Astrocyte of the cerebellum (primary cell): ENCODE results near the gene SLC38A7.

Experiments
- DNase-seq: peaks from one replicate; pipeline ENCODE4 v3.0.0-alpha.2; 2011; ENCODE audit warnings: low read depth
- H3K4me3 ChIP-seq: 2 replicates; pipeline ENCODE4 v1.5.1; 2011; ENCODE audit warnings: mild to moderate bottlenecking, low read depth, low read length, moderate library complexity
- CTCF ChIP-seq: IDR thresholded peaks from 2 replicates; pipeline ENCODE4 v1.5.1; 2012; ENCODE audit warnings: low read length, low read depth, moderate library complexity, mild to moderate bottlenecking; ENCODE audit errors: missing control alignments
- in situ Hi-C: cut with HindIII; loops from 2 replicates; pipeline ENCODE4 v1.10.0; 2017; ENCODE audit warnings: low sequenced_read_pairs

SLC38A7 gene

DNA sequence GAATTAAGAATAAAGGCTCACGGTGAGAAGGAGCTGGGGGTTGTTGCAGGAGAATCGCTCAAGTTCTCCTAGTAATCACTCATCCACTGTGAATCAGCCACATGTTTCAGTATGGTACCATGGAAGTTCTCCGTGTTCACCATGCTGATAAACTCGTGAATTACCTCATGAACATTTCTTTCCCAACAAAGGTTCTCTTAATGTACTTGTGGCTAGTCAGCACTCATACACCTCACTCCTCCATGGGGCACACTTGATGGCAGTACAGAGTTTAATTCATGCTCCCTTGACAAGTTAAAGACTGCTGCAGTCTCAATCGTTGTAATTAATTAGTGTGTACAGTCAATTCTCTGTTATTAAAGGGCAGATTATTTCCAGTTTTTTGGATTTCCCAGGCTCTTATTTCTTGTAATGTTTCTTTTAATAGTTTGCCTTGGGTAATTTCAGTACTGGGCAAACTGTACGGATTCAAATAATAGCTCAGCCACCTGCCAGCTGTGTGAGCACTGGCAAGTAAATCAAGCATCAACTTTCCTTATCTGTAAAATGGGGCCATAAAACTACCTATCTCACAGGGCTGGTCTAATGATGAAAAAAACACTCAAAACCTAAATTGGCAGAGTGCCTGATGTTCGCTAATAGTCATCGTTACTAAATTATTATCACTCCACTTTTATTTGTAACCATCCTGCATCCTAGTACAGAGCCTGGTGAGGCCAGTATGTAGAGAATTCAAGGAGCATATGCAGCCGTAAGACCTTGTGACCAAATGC is 43.4 kb upstream of the SLC38A7 start:
- no peak for DNase-seq
- no peak overlapping the region for H3K4me3 ChIP-seq
- no peak for TF ChIP-seq CTCF
- in situ Hi-C loops, result no loop called here

GRCh38 chr16:58727028-58727781 is 42.6 kb upstream of the SLC38A7 start:
- in situ Hi-C loops, result no loop called here
- no peak overlapping the region for H3K4me3 ChIP-seq
- no peak for DNase-seq
- no peak for TF ChIP-seq CTCF

DNA sequence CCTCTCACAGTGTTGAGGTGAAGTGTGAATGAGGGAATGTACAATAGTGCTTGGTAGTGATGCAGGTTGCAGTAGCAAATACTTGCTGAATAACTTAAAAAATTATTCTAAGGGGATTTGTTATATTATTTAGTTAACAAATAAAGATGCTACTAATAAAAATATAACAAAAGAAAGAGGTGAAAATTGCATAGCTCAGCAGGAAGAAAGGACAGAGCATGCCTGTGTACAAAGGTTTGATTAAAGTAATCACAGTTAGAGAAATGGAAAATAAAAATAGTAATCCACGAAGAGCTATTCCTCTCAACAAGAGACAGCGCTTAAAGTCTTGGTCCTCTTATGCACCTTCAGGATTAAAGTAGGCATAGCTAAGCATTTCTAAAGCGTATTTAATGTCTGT is 38.5 kb upstream of the SLC38A7 start:
- TF ChIP-seq CTCF, result no peak
- in situ Hi-C loops, result no loop called here
- H3K4me3 ChIP-seq, result no peak overlapping the region
- DNase-seq, result no peak

- H3K4me3 ChIP-seq, result no peak overlapping the region
- DNase-seq, result no peak
- in situ Hi-C loops, result no loop called here
- no peak for TF ChIP-seq CTCF
Measured at GRCh38 chr16:58717994-58718393, 33.4 kb upstream of the SLC38A7 start.

GRCh38 chr16:58716468-58716867 is 31.9 kb upstream of the SLC38A7 start:
- no peak for TF ChIP-seq CTCF
- no peak overlapping the region for H3K4me3 ChIP-seq
- in situ Hi-C loops, result no loop called here
- DNase-seq, result no peak

DNA sequence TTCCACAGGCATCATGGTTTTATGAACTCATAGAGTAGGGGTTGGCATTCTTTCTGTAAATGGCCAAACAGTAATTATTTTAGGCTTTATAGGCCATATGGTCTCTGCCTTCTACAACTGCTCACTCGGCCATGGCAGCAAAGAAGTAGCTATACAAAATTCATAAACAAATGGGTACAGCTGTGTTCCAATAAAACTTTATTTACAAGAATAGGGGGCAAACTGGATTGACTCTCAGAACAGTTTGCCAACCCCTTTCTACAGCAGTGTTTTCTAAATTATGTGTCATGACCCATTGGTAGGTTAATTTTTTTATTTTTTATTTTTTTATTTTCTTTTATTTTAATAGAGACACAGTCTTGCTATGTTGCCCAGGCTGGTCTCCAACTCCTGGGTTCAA is 29.2 kb upstream of the SLC38A7 start:
- no peak for TF ChIP-seq CTCF
- DNase-seq, result no peak
- H3K4me3 ChIP-seq, result no peak overlapping the region
- in situ Hi-C loops, result no loop called here
